ENCODE data around the gene ZNF804A. TPM values are rescaled to one million over a fixed set of nuclear protein-coding genes. Genes with fewer than 3 reads are reported as not detected.

ZNF804A gene
- total and polyA plus RNA-seq, 7 experiments from 2014 or later = 0.16 to 0.69 TPM; not detected in 5

GRCh38 chr2:184815824-184816223, 217.5 kb downstream of the ZNF804A start:
- no peaks in the 10 kb centered on the region for H3K4me1 Mint-ChIP-seq
- CTCF ChIA-PET = no interaction called here
- H3K9me3 Mint-ChIP-seq = peaks cover 4 to 18% (median 7%) of the 10 kb centered on the region in 11 donors
- Histone ChIP-seq H3K36me3 (ENCODE audit: control insufficient read depth in 2 of 3, insufficient read depth in 3 of 3, low read length in 3 of 3) (no peaks in the 10 kb centered on the region), H3K4me3 (ENCODE audit: low read length) (no peak overlapping the region), H3K27me3 (ENCODE audit: control insufficient read depth in 2 of 2, insufficient read depth in 2 of 2, low read length in 2 of 2) (no peaks in the 10 kb centered on the region), H3K4me1 (ENCODE audit: control insufficient read depth in 2 of 2, insufficient read depth in 2 of 2, low read length in 2 of 2) (no peaks in the 10 kb centered on the region), H3K27ac (ENCODE audit: low read depth, low read length) (no peak overlapping the region), H3K9me3 (ENCODE audit: control insufficient read depth in 2 of 3, low read length in 3 of 3) (no peaks in the 10 kb centered on the region)
- no peak overlapping the region for H3K27ac Mint-ChIP-seq
- no peaks in the 10 kb centered on the region for H3K27me3 Mint-ChIP-seq
- H3K4me3 Mint-ChIP-seq = no peak overlapping the region
- ATAC-seq (no peak), DNase-seq (no peak)
- intact Hi-C loops (cut with micrococcal nuclease) = no loop called here
- H3K36me3 Mint-ChIP-seq = peaks cover 0 to 3% (median 0%) of the 10 kb centered on the region in 5 donors
- POLR2A ChIA-PET = no interaction called here

- Mint-ChIP-seq H3K27ac (no peak overlapping the region), H3K36me3 (no peaks in the 10 kb centered on the region), H3K9me3 (peaks cover 0 to 6% (median 2%) of the 10 kb centered on the region in 11 donors), H3K4me1 (no peaks in the 10 kb centered on the region), H3K27me3 (no peaks in the 10 kb centered on the region), H3K4me3 (no peak overlapping the region)
- Histone ChIP-seq H3K36me3 (ENCODE audit: control insufficient read depth in 2 of 3, insufficient read depth in 3 of 3, low read length in 3 of 3) (no peaks in the 10 kb centered on the region), H3K9me3 (ENCODE audit: control insufficient read depth in 2 of 3, low read length in 3 of 3) (no peaks in the 10 kb centered on the region), H3K27ac (ENCODE audit: low read depth, low read length) (no peak overlapping the region), H3K27me3 (ENCODE audit: control insufficient read depth in 2 of 2, insufficient read depth in 2 of 2, low read length in 2 of 2) (no peaks in the 10 kb centered on the region), H3K4me1 (ENCODE audit: control insufficient read depth in 2 of 2, insufficient read depth in 2 of 2, low read length in 2 of 2) (no peaks in the 10 kb centered on the region), H3K4me3 (ENCODE audit: low read length) (no peak overlapping the region)
- DNase-seq = no peak
- ATAC-seq = no peak
- ChIA-PET POLR2A (no interaction called here), CTCF (no interaction called here)
- intact Hi-C loops (cut with micrococcal nuclease) = no loop called here
Observed at GRCh38 chr2:184824597-184824996, 226.3 kb downstream of the ZNF804A start.

- no peaks in the 10 kb centered on the region for H3K36me3 Mint-ChIP-seq
- no peak overlapping the region for H3K4me3 ChIP-seq (ENCODE audit: low read length)
- H3K4me1 Mint-ChIP-seq = no peaks in the 10 kb centered on the region
- ATAC-seq (no peak), DNase-seq (no peak)
- no peak overlapping the region for H3K27ac ChIP-seq (ENCODE audit: low read depth, low read length)
- intact Hi-C loops (cut with micrococcal nuclease) = no loop called here
- H3K4me3 Mint-ChIP-seq = no peak overlapping the region
- ChIA-PET CTCF (no interaction called here), POLR2A (no interaction called here)
- H3K9me3 Mint-ChIP-seq = peaks cover 0 to 7% (median 0%) of the 10 kb centered on the region in 11 donors
- no peaks in the 10 kb centered on the region for H3K9me3 ChIP-seq (ENCODE audit: control insufficient read depth in 2 of 3, low read length in 3 of 3)
- no peaks in the 10 kb centered on the region for H3K36me3 ChIP-seq (ENCODE audit: control insufficient read depth in 2 of 3, insufficient read depth in 3 of 3, low read length in 3 of 3)
- no peaks in the 10 kb centered on the region for H3K27me3 Mint-ChIP-seq
- H3K27me3 ChIP-seq (ENCODE audit: control insufficient read depth in 2 of 2, insufficient read depth in 2 of 2, low read length in 2 of 2) = no peaks in the 10 kb centered on the region
- H3K27ac Mint-ChIP-seq = no peak overlapping the region
- no peaks in the 10 kb centered on the region for H3K4me1 ChIP-seq (ENCODE audit: control insufficient read depth in 2 of 2, insufficient read depth in 2 of 2, low read length in 2 of 2)
Observed at GRCh38 chr2:184830531-184830930, 232.2 kb downstream of the ZNF804A start.

GRCh38 chr2:184834699-184835397, 236.5 kb downstream of the ZNF804A start:
- Histone ChIP-seq H3K4me1 (ENCODE audit: control insufficient read depth in 2 of 2, insufficient read depth in 2 of 2, low read length in 2 of 2) (no peaks in the 10 kb centered on the region), H3K36me3 (ENCODE audit: control insufficient read depth in 2 of 3, insufficient read depth in 3 of 3, low read length in 3 of 3) (no peaks in the 10 kb centered on the region), H3K27ac (ENCODE audit: low read depth, low read length) (no peak overlapping the region), H3K4me3 (ENCODE audit: low read length) (no peak overlapping the region), H3K27me3 (ENCODE audit: control insufficient read depth in 2 of 2, insufficient read depth in 2 of 2, low read length in 2 of 2) (no peaks in the 10 kb centered on the region), H3K9me3 (ENCODE audit: control insufficient read depth in 2 of 3, low read length in 3 of 3) (no peaks in the 10 kb centered on the region)
- Mint-ChIP-seq H3K27ac (no peak overlapping the region), H3K27me3 (no peaks in the 10 kb centered on the region), H3K4me1 (no peaks in the 10 kb centered on the region), H3K9me3 (peaks cover 0 to 7% (median 0%) of the 10 kb centered on the region in 11 donors), H3K4me3 (no peak overlapping the region), H3K36me3 (no peaks in the 10 kb centered on the region)
- DNase-seq = no peak
- ChIA-PET CTCF (no interaction called here), POLR2A (no interaction called here)
- intact Hi-C loops (cut with micrococcal nuclease) = no loop called here
- no peak for ATAC-seq

- H3K4me3 Mint-ChIP-seq = no peak overlapping the region
- Histone ChIP-seq H3K27ac (ENCODE audit: low read depth, low read length) (no peak overlapping the region), H3K4me1 (ENCODE audit: control insufficient read depth in 2 of 2, insufficient read depth in 2 of 2, low read length in 2 of 2) (no peaks in the 10 kb centered on the region), H3K9me3 (ENCODE audit: control insufficient read depth in 2 of 3, low read length in 3 of 3) (no peaks in the 10 kb centered on the region), H3K36me3 (ENCODE audit: control insufficient read depth in 2 of 3, insufficient read depth in 3 of 3, low read length in 3 of 3) (no peaks in the 10 kb centered on the region), H3K4me3 (ENCODE audit: low read length) (no peak overlapping the region), H3K27me3 (ENCODE audit: control insufficient read depth in 2 of 2, insufficient read depth in 2 of 2, low read length in 2 of 2) (no peaks in the 10 kb centered on the region)
- H3K9me3 Mint-ChIP-seq = peaks cover 0 to 7% (median 0%) of the 10 kb centered on the region in 11 donors
- ChIA-PET POLR2A (no interaction called here), CTCF (no interaction called here)
- no peaks in the 10 kb centered on the region for H3K36me3 Mint-ChIP-seq
- intact Hi-C loops (cut with micrococcal nuclease) = no loop called here
- ATAC-seq (no peak), DNase-seq (no peak)
- no peaks in the 10 kb centered on the region for H3K4me1 Mint-ChIP-seq
- no peaks in the 10 kb centered on the region for H3K27me3 Mint-ChIP-seq
- H3K27ac Mint-ChIP-seq = no peak overlapping the region
Observed at GRCh38 chr2:184835398-184835715, 237.0 kb downstream of the ZNF804A start.

- ChIA-PET POLR2A (no interaction called here), CTCF (no interaction called here)
- peaks cover 0 to 22% (median 3%) of the 10 kb centered on the region in 11 donors for H3K9me3 Mint-ChIP-seq
- H3K4me1 Mint-ChIP-seq = no peaks in the 10 kb centered on the region
- Histone ChIP-seq H3K36me3 (ENCODE audit: control insufficient read depth in 2 of 3, insufficient read depth in 3 of 3, low read length in 3 of 3) (no peaks in the 10 kb centered on the region), H3K27me3 (ENCODE audit: control insufficient read depth in 2 of 2, insufficient read depth in 2 of 2, low read length in 2 of 2) (no peaks in the 10 kb centered on the region), H3K9me3 (ENCODE audit: control insufficient read depth in 2 of 3, low read length in 3 of 3) (no peaks in the 10 kb centered on the region), H3K4me3 (ENCODE audit: low read length) (no peak overlapping the region), H3K27ac (ENCODE audit: low read depth, low read length) (no peak overlapping the region), H3K4me1 (ENCODE audit: control insufficient read depth in 2 of 2, insufficient read depth in 2 of 2, low read length in 2 of 2) (no peaks in the 10 kb centered on the region)
- H3K27me3 Mint-ChIP-seq = no peaks in the 10 kb centered on the region
- DNase-seq (no peak), ATAC-seq (no peak)
- intact Hi-C loops (cut with micrococcal nuclease) = no loop called here
- H3K27ac Mint-ChIP-seq = no peak overlapping the region
- H3K4me3 Mint-ChIP-seq = no peak overlapping the region
- H3K36me3 Mint-ChIP-seq = no peaks in the 10 kb centered on the region
Observed at GRCh38 chr2:184847331-184847730, 249.0 kb downstream of the ZNF804A start.

GRCh38 chr2:184849516-184849915, 251.2 kb downstream of the ZNF804A start:
- Histone ChIP-seq H3K27ac (ENCODE audit: low read depth, low read length) (no peak overlapping the region), H3K4me1 (ENCODE audit: control insufficient read depth in 2 of 2, insufficient read depth in 2 of 2, low read length in 2 of 2) (no peaks in the 10 kb centered on the region), H3K27me3 (ENCODE audit: control insufficient read depth in 2 of 2, insufficient read depth in 2 of 2, low read length in 2 of 2) (no peaks in the 10 kb centered on the region), H3K9me3 (ENCODE audit: control insufficient read depth in 2 of 3, low read length in 3 of 3) (no peaks in the 10 kb centered on the region), H3K4me3 (ENCODE audit: low read length) (no peak overlapping the region), H3K36me3 (ENCODE audit: control insufficient read depth in 2 of 3, insufficient read depth in 3 of 3, low read length in 3 of 3) (no peaks in the 10 kb centered on the region)
- Mint-ChIP-seq H3K36me3 (no peaks in the 10 kb centered on the region), H3K9me3 (peaks cover 0 to 21% (median 1%) of the 10 kb centered on the region in 11 donors), H3K4me1 (no peaks in the 10 kb centered on the region), H3K4me3 (no peak overlapping the region), H3K27ac (no peak overlapping the region), H3K27me3 (no peaks in the 10 kb centered on the region)
- ChIA-PET POLR2A (no interaction called here), CTCF (no interaction called here)
- intact Hi-C loops (cut with micrococcal nuclease) = no loop called here
- ATAC-seq (no peak), DNase-seq (no peak)
